ENCODE measurements around the gene ATIC. TPM values are rescaled to one million over a fixed set of nuclear protein-coding genes. Genes with fewer than 3 reads are reported as not detected.
"Not testable (repeated sequence)": the region's sequence is repeated elsewhere in the genome, so short reads cannot be mapped to it uniquely, and the experiment has no call there.

The ATIC gene
- total and polyA plus RNA-seq, 2 donors: 40.7 to 106 TPM

- Histone ChIP-seq H3K9me3 (ENCODE audit: control insufficient read depth in 2 of 2, insufficient read depth in 1 of 2, low read length in 1 of 2) (no peaks in the 10 kb centered on the region), H3K4me3 (ENCODE audit: low read length in 2 of 2) (no peak overlapping the region), H3K36me3 (ENCODE audit: control insufficient read depth in 2 of 2, insufficient read depth in 2 of 2, low read length in 1 of 2) (no peaks in the 10 kb centered on the region), H3K27me3 (ENCODE audit: control insufficient read depth in 2 of 2, insufficient read depth in 1 of 2, low read length in 1 of 2) (no peaks in the 10 kb centered on the region), H3K27ac (ENCODE audit: low read depth in 1 of 2, low read length in 1 of 2) (no peak overlapping the region), H3K4me1 (ENCODE audit: control insufficient read depth in 2 of 2, insufficient read depth in 2 of 2, low read length in 2 of 2) (no peaks in the 10 kb centered on the region)
- 90% methylated on average over 4 of the region's 4 CpGs for WGBS
- no peak for DNase-seq (ENCODE audit: low read depth in 6 of 9, low spot score in 9 of 9)
Measured at GRCh38 chr2:215293879-215294278, 18.0 kb upstream of the ATIC start.

- no peaks in the 10 kb centered on the region for H3K9me3 ChIP-seq (ENCODE audit: control insufficient read depth in 2 of 2, insufficient read depth in 1 of 2, low read length in 1 of 2)
- H3K4me1 ChIP-seq (ENCODE audit: control insufficient read depth in 2 of 2, insufficient read depth in 2 of 2, low read length in 2 of 2): no peaks in the 10 kb centered on the region
- no peak overlapping the region for H3K4me3 ChIP-seq (ENCODE audit: low read length in 2 of 2)
- no peaks in the 10 kb centered on the region for H3K27me3 ChIP-seq (ENCODE audit: control insufficient read depth in 2 of 2, insufficient read depth in 1 of 2, low read length in 1 of 2)
- no peaks in the 10 kb centered on the region for H3K36me3 ChIP-seq (ENCODE audit: control insufficient read depth in 2 of 2, insufficient read depth in 2 of 2, low read length in 1 of 2)
- WGBS: 99% methylated on average over 6 of the region's 6 CpGs
- DNase-seq (ENCODE audit: low read depth in 6 of 9, low spot score in 9 of 9): no peak
- no peak overlapping the region for H3K27ac ChIP-seq (ENCODE audit: low read depth in 1 of 2, low read length in 1 of 2)
Measured at GRCh38 chr2:215299337-215299859, 12.5 kb upstream of the ATIC start.

DNA sequence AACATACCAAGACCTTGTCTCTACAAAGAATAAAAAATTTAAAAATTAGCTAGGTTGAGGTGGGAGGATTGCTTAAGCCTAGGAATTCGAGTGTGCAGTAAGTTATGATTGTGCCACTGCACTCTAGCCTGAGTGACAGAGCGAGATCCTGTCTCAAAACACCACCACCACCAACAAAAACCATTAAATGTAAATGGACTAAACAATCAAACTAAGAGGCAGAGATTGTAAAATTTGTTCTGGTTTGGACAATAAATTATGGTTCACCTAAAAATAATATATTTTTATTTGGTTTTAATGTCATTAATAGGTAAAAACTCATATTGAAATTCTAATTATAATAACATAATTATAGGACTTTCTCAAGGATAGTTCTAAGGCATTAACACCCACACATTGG is 9.9 kb upstream of the ATIC start:
- Histone ChIP-seq H3K27ac (ENCODE audit: low read depth in 1 of 2, low read length in 1 of 2) (no peak overlapping the region), H3K36me3 (ENCODE audit: control insufficient read depth in 2 of 2, insufficient read depth in 2 of 2, low read length in 1 of 2) (no peaks in the 10 kb centered on the region), H3K4me3 (ENCODE audit: low read length in 2 of 2) (no peak overlapping the region), H3K9me3 (ENCODE audit: control insufficient read depth in 2 of 2, insufficient read depth in 1 of 2, low read length in 1 of 2) (no peaks in the 10 kb centered on the region), H3K27me3 (ENCODE audit: control insufficient read depth in 2 of 2, insufficient read depth in 1 of 2, low read length in 1 of 2) (no peaks in the 10 kb centered on the region), H3K4me1 (ENCODE audit: control insufficient read depth in 2 of 2, insufficient read depth in 2 of 2, low read length in 2 of 2) (no peaks in the 10 kb centered on the region)
- no peak for DNase-seq (ENCODE audit: low read depth in 6 of 9, low spot score in 9 of 9)
- 93% methylated on average over 2 of the region's 2 CpGs for WGBS

- Histone ChIP-seq H3K4me1 (ENCODE audit: control insufficient read depth in 2 of 2, insufficient read depth in 2 of 2, low read length in 2 of 2) (peaks cover 6 to 15% of the 10 kb centered on the region in 2 donors), H3K36me3 (ENCODE audit: control insufficient read depth in 2 of 2, insufficient read depth in 2 of 2, low read length in 1 of 2) (peaks cover 0 to 24% of the 10 kb centered on the region in 2 donors), H3K4me3 (ENCODE audit: low read length in 2 of 2) (peak overlapping the region; percentile 70 to 90), H3K27ac (ENCODE audit: low read depth in 1 of 2, low read length in 1 of 2) (peak overlapping the region in 1 of 2 donors; percentile 56)
- H3K27me3 ChIP-seq (ENCODE audit: control insufficient read depth in 2 of 2, insufficient read depth in 1 of 2, low read length in 1 of 2); H3K9me3 ChIP-seq (ENCODE audit: control insufficient read depth in 2 of 2, insufficient read depth in 1 of 2, low read length in 1 of 2): not testable (repeated sequence)
- 52% methylated on average over 13 of the region's 13 CpGs for WGBS
- peak in 1 of 9 donors; percentile 1 for DNase-seq (ENCODE audit: low read depth in 6 of 9, low spot score in 9 of 9)
Measured at GRCh38 chr2:215311259-215311624, 617 bp upstream of the ATIC start.

- 96% methylated on average over 4 of the region's 4 CpGs for WGBS
- no peaks in the 10 kb centered on the region for H3K27me3 ChIP-seq (ENCODE audit: control insufficient read depth in 2 of 2, insufficient read depth in 1 of 2, low read length in 1 of 2)
- H3K4me3 ChIP-seq (ENCODE audit: low read length in 2 of 2): no peak overlapping the region
- no peak for DNase-seq (ENCODE audit: low read depth in 6 of 9, low spot score in 9 of 9)
- H3K4me1 ChIP-seq (ENCODE audit: control insufficient read depth in 2 of 2, insufficient read depth in 2 of 2, low read length in 2 of 2): peaks cover 6 to 15% of the 10 kb centered on the region in 2 donors
- no peak overlapping the region for H3K27ac ChIP-seq (ENCODE audit: low read depth in 1 of 2, low read length in 1 of 2)
- H3K9me3 ChIP-seq (ENCODE audit: control insufficient read depth in 2 of 2, insufficient read depth in 1 of 2, low read length in 1 of 2): peaks cover 0 to 4% of the 10 kb centered on the region in 2 donors
- peaks cover 2 to 32% of the 10 kb centered on the region in 2 donors for H3K36me3 ChIP-seq (ENCODE audit: control insufficient read depth in 2 of 2, insufficient read depth in 2 of 2, low read length in 1 of 2)
Measured at GRCh38 chr2:215313255-215313613, 1.4 kb downstream of the ATIC start.

DNA sequence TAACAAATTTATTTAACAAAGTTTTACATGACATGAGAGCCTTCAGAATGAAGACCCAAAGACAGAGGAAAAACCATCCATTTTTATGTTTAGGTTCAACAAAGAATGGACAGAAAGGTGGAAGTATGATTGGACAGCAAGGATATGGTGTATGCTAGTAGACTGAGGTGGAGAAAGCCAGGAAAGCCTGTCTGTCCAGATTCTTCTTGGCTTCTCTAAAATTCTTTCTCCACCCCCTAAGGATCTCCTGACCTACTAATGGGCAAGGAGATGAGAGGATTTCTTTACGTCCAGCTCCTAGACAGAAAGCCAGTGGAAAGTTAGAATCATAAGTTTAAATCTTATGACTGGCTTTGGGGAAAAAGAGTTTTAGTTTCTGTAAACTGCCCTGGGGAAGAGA is 3.0 kb downstream of the ATIC start:
- H3K9me3 ChIP-seq (ENCODE audit: control insufficient read depth in 2 of 2, insufficient read depth in 1 of 2, low read length in 1 of 2): peaks cover 0 to 4% of the 10 kb centered on the region in 2 donors
- H3K4me3 ChIP-seq (ENCODE audit: low read length in 2 of 2): no peak overlapping the region
- H3K27ac ChIP-seq (ENCODE audit: low read depth in 1 of 2, low read length in 1 of 2): no peak overlapping the region
- no peak for DNase-seq (ENCODE audit: low read depth in 6 of 9, low spot score in 9 of 9)
- WGBS: 90% methylated on average over 1 of the region's 1 CpG
- peaks cover 6 to 15% of the 10 kb centered on the region in 2 donors for H3K4me1 ChIP-seq (ENCODE audit: control insufficient read depth in 2 of 2, insufficient read depth in 2 of 2, low read length in 2 of 2)
- H3K27me3 ChIP-seq (ENCODE audit: control insufficient read depth in 2 of 2, insufficient read depth in 1 of 2, low read length in 1 of 2): no peaks in the 10 kb centered on the region
- peaks cover 11 to 47% of the 10 kb centered on the region in 2 donors for H3K36me3 ChIP-seq (ENCODE audit: control insufficient read depth in 2 of 2, insufficient read depth in 2 of 2, low read length in 1 of 2)

- H3K4me1 ChIP-seq (ENCODE audit: control insufficient read depth in 2 of 2, insufficient read depth in 2 of 2, low read length in 2 of 2): peaks cover 6 to 15% of the 10 kb centered on the region in 2 donors
- H3K9me3 ChIP-seq (ENCODE audit: control insufficient read depth in 2 of 2, insufficient read depth in 1 of 2, low read length in 1 of 2): peaks cover 0 to 4% of the 10 kb centered on the region in 2 donors
- H3K27ac ChIP-seq (ENCODE audit: low read depth in 1 of 2, low read length in 1 of 2): no peak overlapping the region
- no peak overlapping the region for H3K4me3 ChIP-seq (ENCODE audit: low read length in 2 of 2)
- H3K27me3 ChIP-seq (ENCODE audit: control insufficient read depth in 2 of 2, insufficient read depth in 1 of 2, low read length in 1 of 2): no peaks in the 10 kb centered on the region
- DNase-seq (ENCODE audit: low read depth in 6 of 9, low spot score in 9 of 9): no peak
- H3K36me3 ChIP-seq (ENCODE audit: control insufficient read depth in 2 of 2, insufficient read depth in 2 of 2, low read length in 1 of 2): peaks cover 11 to 51% of the 10 kb centered on the region in 2 donors
- 100% methylated on average over 2 of the region's 2 CpGs for WGBS
Measured at GRCh38 chr2:215315301-215315700, 3.4 kb downstream of the ATIC start.

DNA sequence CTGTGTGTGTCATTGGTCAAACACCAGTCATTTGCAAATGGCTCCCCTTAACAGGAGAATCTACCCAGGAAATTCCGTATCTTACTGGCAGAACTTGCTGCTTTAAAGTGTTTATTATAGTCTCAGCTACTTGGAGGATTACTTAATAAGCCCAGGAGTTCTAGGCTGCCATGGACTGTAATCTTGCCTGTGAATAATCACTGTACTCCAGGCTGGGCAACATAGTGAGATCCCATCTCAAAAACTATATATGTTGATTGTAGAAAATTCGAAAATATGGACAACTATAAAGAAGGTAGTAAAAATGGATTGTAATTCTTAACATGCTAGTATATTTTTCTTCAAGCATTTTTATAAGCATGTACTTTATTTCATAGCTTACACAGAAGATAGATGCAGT is 4.5 kb downstream of the ATIC start:
- DNase-seq (ENCODE audit: low read depth in 6 of 9, low spot score in 9 of 9): no peak
- Histone ChIP-seq H3K27ac (ENCODE audit: low read depth in 1 of 2, low read length in 1 of 2) (no peak overlapping the region), H3K4me3 (ENCODE audit: low read length in 2 of 2) (no peak overlapping the region), H3K36me3 (ENCODE audit: control insufficient read depth in 2 of 2, insufficient read depth in 2 of 2, low read length in 1 of 2) (peaks cover 16 to 59% of the 10 kb centered on the region in 2 donors), H3K9me3 (ENCODE audit: control insufficient read depth in 2 of 2, insufficient read depth in 1 of 2, low read length in 1 of 2) (peaks cover 0 to 4% of the 10 kb centered on the region in 2 donors), H3K4me1 (ENCODE audit: control insufficient read depth in 2 of 2, insufficient read depth in 2 of 2, low read length in 2 of 2) (peaks cover 6 to 9% of the 10 kb centered on the region in 2 donors), H3K27me3 (ENCODE audit: control insufficient read depth in 2 of 2, insufficient read depth in 1 of 2, low read length in 1 of 2) (no peaks in the 10 kb centered on the region)
- WGBS: 99% methylated on average over 2 of the region's 2 CpGs

DNA sequence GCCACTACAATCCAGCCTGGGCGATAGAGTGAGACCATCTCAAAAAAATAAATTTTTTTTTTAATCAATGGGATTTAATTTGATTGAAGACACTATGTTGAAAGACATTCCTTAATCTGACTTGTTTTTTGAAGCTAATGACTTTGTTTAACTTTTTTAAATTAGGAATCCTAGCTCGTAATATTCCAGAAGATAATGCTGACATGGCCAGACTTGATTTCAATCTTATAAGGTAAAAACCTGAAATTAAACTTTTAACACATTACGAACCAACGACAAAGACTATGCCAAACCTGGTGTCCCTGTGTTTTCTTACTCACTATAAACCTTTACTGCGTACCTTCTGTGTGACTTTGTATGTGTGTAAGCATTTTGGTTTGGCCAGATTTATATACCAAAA is 7.6 kb downstream of the ATIC start:
- WGBS: 98% methylated on average over 5 of the region's 5 CpGs
- H3K27me3 ChIP-seq (ENCODE audit: control insufficient read depth in 2 of 2, insufficient read depth in 1 of 2, low read length in 1 of 2): no peaks in the 10 kb centered on the region
- no peaks in the 10 kb centered on the region for H3K9me3 ChIP-seq (ENCODE audit: control insufficient read depth in 2 of 2, insufficient read depth in 1 of 2, low read length in 1 of 2)
- H3K36me3 ChIP-seq (ENCODE audit: control insufficient read depth in 2 of 2, insufficient read depth in 2 of 2, low read length in 1 of 2): peaks cover 16 to 57% of the 10 kb centered on the region in 2 donors
- H3K4me1 ChIP-seq (ENCODE audit: control insufficient read depth in 2 of 2, insufficient read depth in 2 of 2, low read length in 2 of 2): no peaks in the 10 kb centered on the region
- no peak overlapping the region for H3K4me3 ChIP-seq (ENCODE audit: low read length in 2 of 2)
- no peak overlapping the region for H3K27ac ChIP-seq (ENCODE audit: low read depth in 1 of 2, low read length in 1 of 2)
- DNase-seq (ENCODE audit: low read depth in 6 of 9, low spot score in 9 of 9): no peak

DNA sequence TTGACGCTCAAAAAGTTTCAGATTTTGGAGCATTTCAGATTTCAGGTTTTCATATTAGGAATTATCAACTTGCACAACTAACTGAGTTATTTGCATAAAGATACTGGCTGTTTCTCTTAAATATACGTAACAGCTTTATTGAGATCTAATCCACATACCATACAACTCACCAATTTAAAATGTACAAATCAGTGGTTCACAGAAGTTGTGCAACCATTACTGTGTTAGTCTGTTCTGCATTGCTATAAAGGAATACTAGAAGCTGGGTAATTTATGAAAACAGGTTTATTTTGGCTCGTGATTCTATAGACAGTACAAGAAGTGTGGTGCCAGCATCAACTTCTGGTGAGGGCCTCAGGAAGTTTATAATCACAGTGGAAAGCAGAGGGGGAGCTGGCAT is 8.2 kb downstream of the ATIC start:
- 97% methylated on average over 3 of the region's 3 CpGs for WGBS
- no peaks in the 10 kb centered on the region for H3K27me3 ChIP-seq (ENCODE audit: control insufficient read depth in 2 of 2, insufficient read depth in 1 of 2, low read length in 1 of 2)
- no peak for DNase-seq (ENCODE audit: low read depth in 6 of 9, low spot score in 9 of 9)
- H3K36me3 ChIP-seq (ENCODE audit: control insufficient read depth in 2 of 2, insufficient read depth in 2 of 2, low read length in 1 of 2): peaks cover 16 to 55% of the 10 kb centered on the region in 2 donors
- H3K4me1 ChIP-seq (ENCODE audit: control insufficient read depth in 2 of 2, insufficient read depth in 2 of 2, low read length in 2 of 2): no peaks in the 10 kb centered on the region
- no peaks in the 10 kb centered on the region for H3K9me3 ChIP-seq (ENCODE audit: control insufficient read depth in 2 of 2, insufficient read depth in 1 of 2, low read length in 1 of 2)
- no peak overlapping the region for H3K27ac ChIP-seq (ENCODE audit: low read depth in 1 of 2, low read length in 1 of 2)
- H3K4me3 ChIP-seq (ENCODE audit: low read length in 2 of 2): no peak overlapping the region

All from thymus (tissue), 11 donors.